ENCODE measurements around the gene SGO2. TPM values are rescaled to one million over a fixed set of nuclear protein-coding genes. Genes with fewer than 3 reads are reported as not detected.

The SGO2 gene
- total and polyA plus RNA-seq, 2 of the 13 experiments (the other 11 are each of a cell fraction or from before 2014, with no cell fraction given): 5.1 to 16.2 TPM

DNA sequence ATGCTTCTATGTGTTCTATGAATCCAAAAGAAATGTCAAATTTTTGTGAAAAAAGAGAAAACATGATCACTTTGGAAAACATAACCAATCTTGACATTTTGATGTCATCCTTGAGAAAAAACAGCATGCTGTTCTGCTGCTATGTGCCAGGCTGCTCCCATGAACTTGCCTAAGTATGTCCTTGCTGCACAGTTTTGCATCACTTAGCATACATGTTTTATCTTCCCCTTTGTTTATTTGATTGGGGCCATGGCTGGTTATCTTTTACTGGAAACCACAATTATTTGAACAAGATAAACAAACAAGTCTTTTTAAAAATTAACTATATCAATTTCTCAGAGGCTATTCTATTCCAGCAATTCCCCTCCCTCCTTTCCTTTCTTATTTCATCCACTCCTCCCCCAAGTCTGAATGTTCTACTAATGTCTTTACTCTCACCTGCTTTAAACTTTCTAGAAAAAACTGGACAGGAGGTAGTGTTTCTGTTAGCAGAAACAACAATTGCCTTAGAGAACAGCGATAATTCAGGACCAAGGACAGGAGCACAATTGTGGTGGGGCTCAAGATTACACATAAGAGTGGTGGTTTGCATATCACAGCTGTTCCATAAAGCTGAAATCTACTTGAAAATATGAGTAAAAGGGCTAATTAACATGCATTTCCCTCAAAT lies 66.5 kb downstream of the SGO2 start (continued):
- TF ChIP-seq ARHGAP35 (CRISPR knock-in tag; IDR thresholded peaks at IDR 0.05; ENCODE audit: borderline replicate concordance): no peak
- TF ChIP-seq GPBP1L1 (CRISPR knock-in tag; IDR thresholded peaks at IDR 0.05): no peak
- TF ChIP-seq, protein P1, sequence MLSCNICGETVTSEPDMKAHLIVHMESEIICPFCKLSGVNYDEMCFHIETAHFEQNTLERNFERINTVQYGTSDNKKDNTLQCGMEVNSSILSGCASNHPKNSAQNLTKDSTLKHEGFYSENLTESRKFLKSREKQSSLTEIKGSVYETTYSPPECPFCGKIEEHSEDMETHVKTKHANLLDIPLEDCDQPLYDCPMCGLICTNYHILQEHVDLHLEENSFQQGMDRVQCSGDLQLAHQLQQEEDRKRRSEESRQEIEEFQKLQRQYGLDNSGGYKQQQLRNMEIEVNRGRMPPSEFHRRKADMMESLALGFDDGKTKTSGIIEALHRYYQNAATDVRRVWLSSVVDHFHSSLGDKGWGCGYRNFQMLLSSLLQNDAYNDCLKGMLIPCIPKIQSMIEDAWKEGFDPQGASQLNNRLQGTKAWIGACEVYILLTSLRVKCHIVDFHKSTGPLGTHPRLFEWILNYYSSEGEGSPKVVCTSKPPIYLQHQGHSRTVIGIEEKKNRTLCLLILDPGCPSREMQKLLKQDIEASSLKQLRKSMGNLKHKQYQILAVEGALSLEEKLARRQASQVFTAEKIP (CRISPR knock-in tag; IDR thresholded peaks at IDR 0.05; ENCODE audit: borderline replicate concordance): no peak
- TF ChIP-seq SMARCE1 (IDR thresholded peaks at IDR 0.05; ENCODE audit: borderline replicate concordance): no peak
- TF ChIP-seq ZNF770 (CRISPR knock-in tag; IDR thresholded peaks at IDR 0.05): no peak
- TF ChIP-seq, protein P2, sequence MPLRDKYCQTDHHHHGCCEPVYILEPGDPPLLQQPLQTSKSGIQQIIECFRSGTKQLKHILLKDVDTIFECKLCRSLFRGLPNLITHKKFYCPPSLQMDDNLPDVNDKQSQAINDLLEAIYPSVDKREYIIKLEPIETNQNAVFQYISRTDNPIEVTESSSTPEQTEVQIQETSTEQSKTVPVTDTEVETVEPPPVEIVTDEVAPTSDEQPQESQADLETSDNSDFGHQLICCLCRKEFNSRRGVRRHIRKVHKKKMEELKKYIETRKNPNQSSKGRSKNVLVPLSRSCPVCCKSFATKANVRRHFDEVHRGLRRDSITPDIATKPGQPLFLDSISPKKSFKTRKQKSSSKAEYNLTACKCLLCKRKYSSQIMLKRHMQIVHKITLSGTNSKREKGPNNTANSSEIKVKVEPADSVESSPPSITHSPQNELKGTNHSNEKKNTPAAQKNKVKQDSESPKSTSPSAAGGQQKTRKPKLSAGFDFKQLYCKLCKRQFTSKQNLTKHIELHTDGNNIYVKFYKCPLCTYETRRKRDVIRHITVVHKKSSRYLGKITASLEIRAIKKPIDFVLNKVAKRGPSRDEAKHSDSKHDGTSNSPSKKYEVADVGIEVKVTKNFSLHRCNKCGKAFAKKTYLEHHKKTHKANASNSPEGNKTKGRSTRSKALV (CRISPR knock-in tag; IDR thresholded peaks at IDR 0.05): no peak
- TF ChIP-seq, protein P3, sequence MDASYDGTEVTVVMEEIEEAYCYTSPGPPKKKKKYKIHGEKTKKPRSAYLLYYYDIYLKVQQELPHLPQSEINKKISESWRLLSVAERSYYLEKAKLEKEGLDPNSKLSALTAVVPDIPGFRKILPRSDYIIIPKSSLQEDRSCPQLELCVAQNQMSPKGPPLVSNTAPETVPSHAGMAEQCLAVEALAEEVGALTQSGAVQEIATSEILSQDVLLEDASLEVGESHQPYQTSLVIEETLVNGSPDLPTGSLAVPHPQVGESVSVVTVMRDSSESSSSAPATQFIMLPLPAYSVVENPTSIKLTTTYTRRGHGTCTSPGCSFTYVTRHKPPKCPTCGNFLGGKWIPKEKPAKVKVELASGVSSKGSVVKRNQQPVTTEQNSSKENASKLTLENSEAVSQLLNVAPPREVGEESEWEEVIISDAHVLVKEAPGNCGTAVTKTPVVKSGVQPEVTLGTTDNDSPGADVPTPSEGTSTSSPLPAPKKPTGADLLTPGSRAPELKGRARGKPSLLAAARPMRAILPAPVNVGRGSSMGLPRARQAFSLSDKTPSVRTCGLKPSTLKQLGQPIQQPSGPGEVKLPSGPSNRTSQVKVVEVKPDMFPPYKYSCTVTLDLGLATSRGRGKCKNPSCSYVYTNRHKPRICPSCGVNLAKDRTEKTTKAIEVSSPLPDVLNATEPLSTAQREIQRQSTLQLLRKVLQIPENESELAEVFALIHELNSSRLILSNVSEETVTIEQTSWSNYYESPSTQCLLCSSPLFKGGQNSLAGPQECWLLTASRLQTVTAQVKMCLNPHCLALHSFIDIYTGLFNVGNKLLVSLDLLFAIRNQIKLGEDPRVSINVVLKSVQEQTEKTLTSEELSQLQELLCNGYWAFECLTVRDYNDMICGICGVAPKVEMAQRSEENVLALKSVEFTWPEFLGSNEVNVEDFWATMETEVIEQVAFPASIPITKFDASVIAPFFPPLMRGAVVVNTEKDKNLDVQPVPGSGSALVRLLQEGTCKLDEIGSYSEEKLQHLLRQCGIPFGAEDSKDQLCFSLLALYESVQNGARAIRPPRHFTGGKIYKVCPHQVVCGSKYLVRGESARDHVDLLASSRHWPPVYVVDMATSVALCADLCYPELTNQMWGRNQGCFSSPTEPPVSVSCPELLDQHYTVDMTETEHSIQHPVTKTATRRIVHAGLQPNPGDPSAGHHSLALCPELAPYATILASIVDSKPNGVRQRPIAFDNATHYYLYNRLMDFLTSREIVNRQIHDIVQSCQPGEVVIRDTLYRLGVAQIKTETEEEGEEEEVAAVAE (CRISPR knock-in tag; IDR thresholded peaks at IDR 0.05; ENCODE audit: borderline replicate concordance): no peak
- TF ChIP-seq, protein P4, sequence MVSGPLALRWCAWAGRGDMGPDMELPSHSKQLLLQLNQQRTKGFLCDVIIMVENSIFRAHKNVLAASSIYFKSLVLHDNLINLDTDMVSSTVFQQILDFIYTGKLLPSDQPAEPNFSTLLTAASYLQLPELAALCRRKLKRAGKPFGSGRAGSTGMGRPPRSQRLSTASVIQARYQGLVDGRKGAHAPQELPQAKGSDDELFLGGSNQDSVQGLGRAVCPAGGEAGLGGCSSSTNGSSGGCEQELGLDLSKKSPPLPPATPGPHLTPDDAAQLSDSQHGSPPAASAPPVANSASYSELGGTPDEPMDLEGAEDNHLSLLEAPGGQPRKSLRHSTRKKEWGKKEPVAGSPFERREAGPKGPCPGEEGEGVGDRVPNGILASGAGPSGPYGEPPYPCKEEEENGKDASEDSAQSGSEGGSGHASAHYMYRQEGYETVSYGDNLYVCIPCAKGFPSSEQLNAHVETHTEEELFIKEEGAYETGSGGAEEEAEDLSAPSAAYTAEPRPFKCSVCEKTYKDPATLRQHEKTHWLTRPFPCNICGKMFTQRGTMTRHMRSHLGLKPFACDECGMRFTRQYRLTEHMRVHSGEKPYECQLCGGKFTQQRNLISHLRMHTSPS (CRISPR knock-in tag; IDR thresholded peaks at IDR 0.05; ENCODE audit: low read depth): no peak
- TF ChIP-seq, protein P5, sequence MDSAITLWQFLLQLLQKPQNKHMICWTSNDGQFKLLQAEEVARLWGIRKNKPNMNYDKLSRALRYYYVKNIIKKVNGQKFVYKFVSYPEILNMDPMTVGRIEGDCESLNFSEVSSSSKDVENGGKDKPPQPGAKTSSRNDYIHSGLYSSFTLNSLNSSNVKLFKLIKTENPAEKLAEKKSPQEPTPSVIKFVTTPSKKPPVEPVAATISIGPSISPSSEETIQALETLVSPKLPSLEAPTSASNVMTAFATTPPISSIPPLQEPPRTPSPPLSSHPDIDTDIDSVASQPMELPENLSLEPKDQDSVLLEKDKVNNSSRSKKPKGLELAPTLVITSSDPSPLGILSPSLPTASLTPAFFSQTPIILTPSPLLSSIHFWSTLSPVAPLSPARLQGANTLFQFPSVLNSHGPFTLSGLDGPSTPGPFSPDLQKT (CRISPR knock-in tag; IDR thresholded peaks at IDR 0.05; ENCODE audit: borderline replicate concordance): no peak
- no peak for TF ChIP-seq TCF12 (IDR thresholded peaks at IDR 0.05)
- no peak for TF ChIP-seq TCF12 (CRISPR knock-in tag; IDR thresholded peaks at IDR 0.05)
- TF ChIP-seq ZNF839 (CRISPR knock-in tag; IDR thresholded peaks at IDR 0.05; ENCODE audit: borderline replicate concordance): no peak
- no peak for TF ChIP-seq TBX3 (IDR thresholded peaks at IDR 0.05; ENCODE audit: borderline replicate concordance)

Data from HepG2 (cell line).